ENCODE data around the gene ZNF557. TPM values are rescaled to one million over a fixed set of nuclear protein-coding genes. Genes with fewer than 3 reads are reported as not detected.
A peak's percentile ranks its signal among the peaks of the same experiment; 100 is the strongest.
"Not testable (repeated sequence)": the region's sequence is repeated elsewhere in the genome, so short reads cannot be mapped to it uniquely, and the experiment has no call there.

Gene ZNF557
- total RNA-seq = 4.4 TPM

GRCh38 chr19:7069042-7069903 is at the start of gene ZNF557:
Gene ZNF557, plus strand, starts transcription at chr19:7069703. Its CDS starts 5,372 bp downstream, at chr19:7075075.
- ATAC-seq = peak; percentile 100

DNA sequence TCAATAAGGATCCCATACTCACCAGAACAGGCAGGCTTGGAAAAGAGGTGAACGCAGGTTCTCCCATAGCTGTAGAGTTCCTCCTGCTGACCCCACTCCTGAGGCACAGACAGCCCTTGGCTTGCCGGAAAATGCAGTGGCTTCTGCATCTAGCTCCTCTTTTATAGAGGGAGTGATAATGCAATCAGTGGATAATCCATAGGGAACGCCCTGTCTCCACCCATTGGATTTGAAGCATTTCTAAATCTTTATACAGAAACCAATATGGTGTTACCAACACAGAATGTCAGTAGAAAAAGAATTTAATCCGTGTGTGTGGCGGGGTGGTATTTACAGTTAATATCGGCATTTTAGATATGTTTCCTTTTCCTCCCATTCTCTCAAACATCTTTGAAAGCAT is 48.2 kb upstream of the ZNF557 start, which contains the start of gene MBD3L2B:
Gene MBD3L2B, minus strand, starts transcription at position 101 of the 400 bp plus-strand sequence. Its CDS starts 34 bp downstream, at position 67.
- not testable (repeated sequence) for ATAC-seq

- not testable (repeated sequence) for ATAC-seq
Measured at GRCh38 chr19:7028790-7029189, 40.7 kb upstream of the ZNF557 start.

- not testable (repeated sequence) for ATAC-seq
Measured at GRCh38 chr19:7030278-7030677, 39.2 kb upstream of the ZNF557 start, which contains the start of gene MBD3L5. Gene MBD3L5, plus strand, starts transcription at chr19:7030578. Its CDS starts 34 bp downstream, at chr19:7030612.

GRCh38 chr19:7040079-7040478 is 29.4 kb upstream of the ZNF557 start, which contains the start of gene MBD3L4:
Gene MBD3L4, minus strand, starts transcription at chr19:7040179. Its CDS starts 35 bp downstream, at chr19:7040144.
- not testable (repeated sequence) for ATAC-seq

GRCh38 chr19:7041563-7041962 is 27.9 kb upstream of the ZNF557 start:
- ATAC-seq = not testable (repeated sequence)

DNA sequence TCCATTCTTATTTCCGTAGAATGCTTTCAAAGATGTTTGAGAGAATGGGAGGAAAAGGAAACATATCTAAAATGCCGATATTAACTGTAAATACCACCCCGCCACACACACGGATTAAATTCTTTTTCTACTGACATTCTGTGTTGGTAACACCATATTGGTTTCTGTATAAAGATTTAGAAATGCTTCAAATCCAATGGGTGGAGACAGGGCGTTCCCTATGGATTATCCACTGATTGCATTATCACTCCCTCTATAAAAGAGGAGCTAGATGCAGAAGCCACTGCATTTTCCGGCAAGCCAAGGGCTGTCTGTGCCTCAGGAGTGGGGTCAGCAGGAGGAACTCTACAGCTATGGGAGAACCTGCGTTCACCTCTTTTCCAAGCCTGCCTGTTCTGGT is 20.5 kb upstream of the ZNF557 start, which contains the start of gene MBD3L2:
Gene MBD3L2, plus strand, starts transcription at position 301 of the 400 bp plus-strand sequence. Its CDS starts 53 bp downstream, at position 354.
- not testable (repeated sequence) for ATAC-seq

DNA sequence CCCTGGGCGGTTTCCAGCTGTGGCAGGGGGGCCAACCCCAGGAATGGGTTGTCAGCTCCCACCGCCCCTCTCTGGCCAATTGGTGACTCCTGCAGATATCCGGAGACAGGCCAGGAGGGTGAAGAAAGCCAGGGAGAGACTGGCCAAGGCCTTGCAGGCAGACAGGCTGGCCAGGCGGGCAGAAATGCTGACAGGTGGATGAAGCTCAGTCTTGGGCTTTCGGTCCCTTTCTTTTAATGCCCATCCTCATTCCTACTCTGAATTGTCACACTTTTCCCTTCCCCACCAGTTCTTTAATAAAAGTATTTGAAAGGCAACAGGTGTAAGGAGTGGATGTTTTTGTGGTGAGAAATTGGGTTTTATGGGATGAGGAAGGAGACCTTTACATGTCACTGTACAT is 18.1 kb upstream of the ZNF557 start:
- not testable (repeated sequence) for ATAC-seq

- ATAC-seq = not testable (repeated sequence)
Measured at GRCh38 chr19:7052896-7053295, 16.6 kb upstream of the ZNF557 start.

GRCh38 chr19:7054635-7055368 is 14.7 kb upstream of the ZNF557 start:
- not testable (repeated sequence) for ATAC-seq

- not testable (repeated sequence) for ATAC-seq
Measured at GRCh38 chr19:7055679-7056078, 13.8 kb upstream of the ZNF557 start.

DNA sequence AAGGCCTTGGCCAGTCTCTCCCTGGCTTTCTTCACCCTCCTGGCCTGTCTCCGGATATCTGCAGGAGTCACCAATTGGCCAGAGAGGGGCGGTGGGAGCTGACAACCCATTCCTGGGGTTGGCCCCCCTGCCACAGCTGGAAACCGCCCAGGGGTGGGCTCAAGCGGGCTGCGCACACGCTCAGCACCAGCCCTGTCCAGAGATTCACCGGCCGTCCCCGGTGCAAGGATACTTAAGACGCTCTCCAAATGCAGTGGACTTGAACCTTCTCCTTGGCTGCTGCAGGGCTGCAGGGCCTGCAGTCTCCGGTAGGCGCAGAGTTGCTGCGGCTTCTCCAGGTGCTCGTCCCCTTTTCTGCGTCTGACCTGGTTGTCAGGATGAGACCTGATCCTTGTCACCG is 13.1 kb upstream of the ZNF557 start:
- ATAC-seq = not testable (repeated sequence)

DNA sequence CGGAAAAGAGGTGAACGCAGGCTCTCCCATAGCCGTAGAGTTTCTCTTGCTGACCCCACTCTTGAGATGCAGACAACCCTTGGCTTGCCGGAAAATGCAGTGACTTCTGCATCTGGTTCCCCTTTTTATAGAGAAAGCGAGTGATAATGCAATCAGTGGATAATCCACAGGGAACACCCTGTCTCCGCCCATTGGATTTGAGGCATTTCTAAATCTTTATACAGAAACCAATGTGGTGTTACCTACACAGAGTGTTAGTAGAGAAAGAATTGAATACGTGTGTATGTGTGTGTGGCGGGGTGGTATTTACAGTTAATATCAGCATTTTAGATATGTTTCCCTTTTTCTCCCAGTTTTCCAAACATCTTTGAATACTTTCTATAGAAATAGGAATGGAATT is 10.9 kb upstream of the ZNF557 start, which contains the start of gene MBD3L3:
Gene MBD3L3, minus strand, starts transcription at position 101 of the 400 bp plus-strand sequence. Its CDS starts 71 bp downstream, at position 30.
- ATAC-seq = not testable (repeated sequence)

- not testable (repeated sequence) for ATAC-seq
Measured at GRCh38 chr19:7059977-7060376, 9.5 kb upstream of the ZNF557 start.

- no peak for ATAC-seq
Measured at GRCh38 chr19:7063339-7063738, 6.2 kb upstream of the ZNF557 start.

DNA sequence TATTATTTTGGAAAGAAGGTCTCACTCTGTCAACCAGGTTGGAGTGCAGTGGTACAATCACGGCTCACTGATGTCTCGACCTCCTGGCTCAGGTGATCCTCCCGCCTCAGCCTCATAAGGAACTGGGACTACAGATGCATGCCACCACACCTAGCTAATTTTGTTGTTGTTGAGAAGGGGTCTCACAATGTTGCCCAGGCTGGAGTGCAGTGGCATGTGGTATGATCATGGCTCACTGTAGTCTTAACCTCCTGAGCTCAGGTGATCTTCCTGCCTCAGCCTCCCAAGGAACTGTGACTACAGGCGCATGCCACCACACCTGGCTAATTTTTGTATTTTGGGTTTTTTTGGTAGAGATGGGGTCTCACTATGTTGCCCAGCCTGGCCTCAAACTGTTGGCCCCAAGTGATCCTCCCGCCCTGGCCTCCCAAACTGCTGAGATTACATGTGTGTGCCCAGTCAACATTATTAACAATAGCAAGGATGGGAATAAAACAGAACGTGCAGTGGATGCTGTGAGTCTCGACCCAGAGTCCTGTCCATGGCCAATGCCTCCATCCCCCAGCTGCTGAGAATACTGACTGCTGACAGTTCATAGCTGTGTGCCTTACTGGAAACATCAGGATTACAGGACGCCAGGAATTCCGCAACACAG is 5.6 kb upstream of the ZNF557 start:
- no peak for ATAC-seq

DNA sequence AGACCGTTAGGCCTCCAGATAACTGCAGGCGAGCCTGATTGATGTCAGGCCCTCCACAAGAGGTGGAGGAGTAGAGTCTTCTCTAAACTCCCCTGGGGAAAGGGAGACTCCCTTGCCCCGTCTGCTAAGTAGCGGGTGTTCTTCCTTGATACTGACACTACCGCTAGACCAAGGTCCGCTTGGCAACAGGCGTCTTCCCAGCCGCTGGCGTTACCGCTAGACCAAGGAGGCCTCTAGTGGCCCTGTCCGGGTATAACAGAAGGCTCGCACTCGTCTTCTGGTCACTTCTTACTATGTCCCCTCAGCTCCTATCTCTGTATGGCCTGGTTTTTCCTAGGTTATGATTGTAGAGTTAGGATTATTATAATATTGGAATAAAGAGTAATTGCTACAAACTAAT is 2.4 kb upstream of the ZNF557 start:
- not testable (repeated sequence) for ATAC-seq

- ATAC-seq = no peak
Measured at GRCh38 chr19:7067716-7068115, 1.8 kb upstream of the ZNF557 start.

- no peak for ATAC-seq
Measured at GRCh38 chr19:7068599-7068998, 904 bp upstream of the ZNF557 start.

- peak; percentile 12 for ATAC-seq
Measured at GRCh38 chr19:7069904-7070226, 362 bp downstream of the ZNF557 start.

GRCh38 chr19:7072541-7072940 is 3.0 kb downstream of the ZNF557 start:
- ATAC-seq = no peak

GRCh38 chr19:7074705-7075282 is 5.3 kb downstream of the ZNF557 start:
- ATAC-seq = no peak
